Measurements from ENCODE around the gene C7orf57. TPM values are rescaled to one million over a fixed set of nuclear protein-coding genes. Genes with fewer than 3 reads are reported as not detected.

C7orf57 gene
- total RNA-seq, 1 experiment from 2014 or later = 3.2 TPM

DNA sequence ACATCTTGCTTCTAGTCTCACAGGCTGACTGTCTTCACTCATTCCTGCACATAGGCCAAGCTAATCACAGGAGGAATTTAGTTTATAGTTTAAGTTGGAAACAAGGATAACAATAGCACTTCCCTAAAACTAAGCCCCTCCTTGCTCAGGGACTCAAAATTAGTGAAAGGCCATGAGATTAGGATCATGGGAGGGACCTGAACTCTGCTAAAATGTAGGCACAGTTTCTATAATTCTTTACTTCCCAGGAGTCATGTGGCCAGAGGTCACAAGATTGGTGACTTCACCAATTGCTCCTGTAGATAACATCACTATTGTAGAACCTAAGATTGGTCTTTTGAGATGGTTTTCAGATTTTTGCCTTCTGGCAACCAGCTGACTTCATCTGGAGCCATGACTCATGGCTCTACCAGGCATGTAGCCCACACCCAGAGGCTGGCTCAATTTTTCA is 38.9 kb downstream of the C7orf57 start:
- CTCF ChIA-PET = no interaction called here

DNA sequence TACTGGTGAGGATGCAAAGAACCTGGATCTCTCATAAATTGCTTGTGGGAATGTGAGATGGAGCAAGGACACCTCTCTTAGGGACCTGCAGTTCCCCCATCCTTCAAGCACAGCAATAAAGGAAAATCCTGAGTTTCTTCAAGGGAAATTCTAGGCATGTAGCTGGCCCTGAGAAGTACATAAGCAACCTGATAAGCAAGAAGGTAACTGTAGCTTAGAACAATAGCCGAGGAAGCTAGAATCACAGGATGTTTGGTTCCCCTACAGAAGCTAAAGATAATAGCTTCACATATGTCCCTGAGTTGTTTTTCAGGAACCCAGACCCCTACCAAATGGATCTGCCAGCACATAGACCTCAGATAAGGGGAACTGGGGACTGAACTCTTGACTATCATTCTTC is 42.1 kb downstream of the C7orf57 start:
- H3K36me3 ChIP-seq (ENCODE audit: control insufficient read depth, insufficient read depth, low read length) = no peaks in the 10 kb centered on the region
- TF ChIP-seq POLR2AphosphoS5 (IDR thresholded peaks at IDR 0.05; ENCODE audit: low read depth, low read length) (no peak), SIN3A (IDR thresholded peaks at IDR 0.05; ENCODE audit: borderline replicate concordance, insufficient read depth, low read depth, low read length) (no peak), TCF7L2 (IDR thresholded peaks at IDR 0.05; ENCODE audit: low read depth, low read length) (no peak)
- TF ChIP-seq, protein P1, sequence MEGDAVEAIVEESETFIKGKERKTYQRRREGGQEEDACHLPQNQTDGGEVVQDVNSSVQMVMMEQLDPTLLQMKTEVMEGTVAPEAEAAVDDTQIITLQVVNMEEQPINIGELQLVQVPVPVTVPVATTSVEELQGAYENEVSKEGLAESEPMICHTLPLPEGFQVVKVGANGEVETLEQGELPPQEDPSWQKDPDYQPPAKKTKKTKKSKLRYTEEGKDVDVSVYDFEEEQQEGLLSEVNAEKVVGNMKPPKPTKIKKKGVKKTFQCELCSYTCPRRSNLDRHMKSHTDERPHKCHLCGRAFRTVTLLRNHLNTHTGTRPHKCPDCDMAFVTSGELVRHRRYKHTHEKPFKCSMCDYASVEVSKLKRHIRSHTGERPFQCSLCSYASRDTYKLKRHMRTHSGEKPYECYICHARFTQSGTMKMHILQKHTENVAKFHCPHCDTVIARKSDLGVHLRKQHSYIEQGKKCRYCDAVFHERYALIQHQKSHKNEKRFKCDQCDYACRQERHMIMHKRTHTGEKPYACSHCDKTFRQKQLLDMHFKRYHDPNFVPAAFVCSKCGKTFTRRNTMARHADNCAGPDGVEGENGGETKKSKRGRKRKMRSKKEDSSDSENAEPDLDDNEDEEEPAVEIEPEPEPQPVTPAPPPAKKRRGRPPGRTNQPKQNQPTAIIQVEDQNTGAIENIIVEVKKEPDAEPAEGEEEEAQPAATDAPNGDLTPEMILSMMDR (IDR thresholded peaks at IDR 0.05) = no peak
- TF ChIP-seq, protein P2, sequence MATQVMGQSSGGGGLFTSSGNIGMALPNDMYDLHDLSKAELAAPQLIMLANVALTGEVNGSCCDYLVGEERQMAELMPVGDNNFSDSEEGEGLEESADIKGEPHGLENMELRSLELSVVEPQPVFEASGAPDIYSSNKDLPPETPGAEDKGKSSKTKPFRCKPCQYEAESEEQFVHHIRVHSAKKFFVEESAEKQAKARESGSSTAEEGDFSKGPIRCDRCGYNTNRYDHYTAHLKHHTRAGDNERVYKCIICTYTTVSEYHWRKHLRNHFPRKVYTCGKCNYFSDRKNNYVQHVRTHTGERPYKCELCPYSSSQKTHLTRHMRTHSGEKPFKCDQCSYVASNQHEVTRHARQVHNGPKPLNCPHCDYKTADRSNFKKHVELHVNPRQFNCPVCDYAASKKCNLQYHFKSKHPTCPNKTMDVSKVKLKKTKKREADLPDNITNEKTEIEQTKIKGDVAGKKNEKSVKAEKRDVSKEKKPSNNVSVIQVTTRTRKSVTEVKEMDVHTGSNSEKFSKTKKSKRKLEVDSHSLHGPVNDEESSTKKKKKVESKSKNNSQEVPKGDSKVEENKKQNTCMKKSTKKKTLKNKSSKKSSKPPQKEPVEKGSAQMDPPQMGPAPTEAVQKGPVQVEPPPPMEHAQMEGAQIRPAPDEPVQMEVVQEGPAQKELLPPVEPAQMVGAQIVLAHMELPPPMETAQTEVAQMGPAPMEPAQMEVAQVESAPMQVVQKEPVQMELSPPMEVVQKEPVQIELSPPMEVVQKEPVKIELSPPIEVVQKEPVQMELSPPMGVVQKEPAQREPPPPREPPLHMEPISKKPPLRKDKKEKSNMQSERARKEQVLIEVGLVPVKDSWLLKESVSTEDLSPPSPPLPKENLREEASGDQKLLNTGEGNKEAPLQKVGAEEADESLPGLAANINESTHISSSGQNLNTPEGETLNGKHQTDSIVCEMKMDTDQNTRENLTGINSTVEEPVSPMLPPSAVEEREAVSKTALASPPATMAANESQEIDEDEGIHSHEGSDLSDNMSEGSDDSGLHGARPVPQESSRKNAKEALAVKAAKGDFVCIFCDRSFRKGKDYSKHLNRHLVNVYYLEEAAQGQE (IDR thresholded peaks at IDR 0.05; ENCODE audit: insufficient read depth in 1 of 2, low read depth in 2 of 2, low read length in 1 of 2) = no peak
- in situ Hi-C loops (cut with HindIII; ENCODE audit: low pct_unique_long_range_greater_than_20kb, low sequenced_read_pairs) = loop anchor here (10.0 kb wide), 1 partner anchor 83 kb away; no protein-coding TSS in a partner anchor
- ATAC-seq (no peak), DNase-seq (ENCODE audit: low read depth, low spot score) (no peak)
- H3K9me3 ChIP-seq (ENCODE audit: control insufficient read depth, insufficient read depth, low read depth, low read length) = no peaks in the 10 kb centered on the region
- intact Hi-C loops (cut with micrococcal nuclease; ENCODE audit: unreplicated experiment) = no loop called here
- peaks cover 6% of the 10 kb centered on the region for H3K4me1 ChIP-seq (ENCODE audit: control insufficient read depth, insufficient read depth, low read length)
- H3K4me3 ChIP-seq (ENCODE audit: low read depth in 2 of 2, low read length in 2 of 2) = no peak overlapping the region
- peak overlapping the region; percentile 12; the same call in 1 of the 2 replicates for H3K27ac ChIP-seq (ENCODE audit: low read length)
- BruUV-seq (replicated peaks) = no TSS peak
- ChIA-PET CTCF (interaction anchor here (0.7 kb wide), 1 partner anchor 26 kb away, joined by 3 read pairs; no protein-coding TSS in a partner anchor), POLR2A (interaction anchor here (0.8 kb wide), 1 partner anchor 11 kb away, joined by 3 read pairs; the partner anchor contains the start of gene UPP1)
- H3K27me3 ChIP-seq (ENCODE audit: control insufficient read depth, insufficient read depth, low read length) = no peaks in the 10 kb centered on the region

More for the DNA sequence above, 38.9 kb downstream of the C7orf57 start:
- ATAC-seq (peak; percentile 21; the same call in 1 of the 2 replicates), DNase-seq (ENCODE audit: low read depth, low spot score) (no peak)
- Histone ChIP-seq H3K4me1 (ENCODE audit: control insufficient read depth, insufficient read depth, low read length) (no peaks in the 10 kb centered on the region), H3K27ac (ENCODE audit: low read length) (peak overlapping the region; percentile 4; the same call in 1 of the 2 replicates), H3K9me3 (ENCODE audit: control insufficient read depth, insufficient read depth, low read depth, low read length) (no peaks in the 10 kb centered on the region; the same call in 1 of the 2 replicates), H3K27me3 (ENCODE audit: control insufficient read depth, insufficient read depth, low read length) (no peaks in the 10 kb centered on the region), H3K36me3 (ENCODE audit: control insufficient read depth, insufficient read depth, low read length) (no peaks in the 10 kb centered on the region), H3K4me3 (ENCODE audit: low read depth in 2 of 2, low read length in 2 of 2) (no peak overlapping the region)
- no TSS peak for BruUV-seq (replicated peaks)
- intact Hi-C loops (cut with micrococcal nuclease; ENCODE audit: unreplicated experiment) = no loop called here
- TF ChIP-seq, protein P2 (IDR thresholded peaks at IDR 0.05; ENCODE audit: insufficient read depth in 1 of 2, low read depth in 2 of 2, low read length in 1 of 2) = no peak
- TF ChIP-seq, protein P1 (IDR thresholded peaks at IDR 0.05) = no peak
- TF ChIP-seq SIN3A (IDR thresholded peaks at IDR 0.05; ENCODE audit: borderline replicate concordance, insufficient read depth, low read depth, low read length) (no peak), POLR2AphosphoS5 (IDR thresholded peaks at IDR 0.05; ENCODE audit: low read depth, low read length) (no peak), TCF7L2 (IDR thresholded peaks at IDR 0.05; ENCODE audit: low read depth, low read length) (no peak)
- in situ Hi-C loops (cut with HindIII; ENCODE audit: low pct_unique_long_range_greater_than_20kb, low sequenced_read_pairs) = loop anchor here (10.0 kb wide), 1 partner anchor 79 kb away; no protein-coding TSS in a partner anchor
- POLR2A ChIA-PET = interaction anchor here (0.6 kb wide), 1 partner anchor 644 kb away, joined by 6 read pairs; no protein-coding TSS in a partner anchor
